ENCODE data around the gene LSS. TPM values are rescaled to one million over a fixed set of nuclear protein-coding genes. Genes with fewer than 3 reads are reported as not detected.

The LSS gene
- total RNA-seq, 1 experiment from 2014 or later = 130 TPM

DNA sequence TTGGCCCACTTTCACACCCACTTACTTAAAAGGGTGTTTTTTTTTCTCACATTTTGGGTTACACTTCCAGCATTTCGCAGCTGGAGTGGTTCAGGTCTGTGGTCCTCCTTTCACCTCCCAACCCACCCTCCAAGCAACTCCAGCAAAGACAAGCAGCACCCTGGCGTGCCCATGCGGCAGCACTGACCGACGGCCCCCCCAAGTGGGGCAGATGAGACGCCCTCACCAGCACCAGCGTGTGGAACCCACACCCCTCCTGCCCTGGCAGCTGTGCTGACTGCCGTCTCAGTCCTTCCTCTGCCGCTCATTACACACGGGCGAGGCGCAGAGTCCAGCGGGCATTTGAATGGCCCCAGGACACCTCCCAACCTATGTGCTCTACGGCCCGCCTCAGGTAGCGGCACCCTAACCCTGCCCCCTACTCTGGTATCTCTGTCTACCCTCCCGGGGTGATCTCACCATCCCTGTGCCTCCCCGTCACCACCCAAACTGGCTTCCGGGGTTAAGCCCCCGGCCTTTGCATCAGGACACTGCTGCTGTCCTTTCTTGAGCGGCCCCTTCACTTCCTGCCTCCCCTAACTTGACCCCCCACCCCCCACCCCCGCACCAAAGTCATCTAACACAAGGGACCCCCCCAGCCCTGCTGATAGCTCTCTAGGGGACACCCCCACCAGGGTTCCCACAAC lies 10.9 kb downstream of the LSS start:
- H3K9me3 ChIP-seq (ENCODE audit: low read depth, low read length, poor library complexity, severe bottlenecking) = no peaks in the 10 kb centered on the region
- H3K4me1 ChIP-seq (ENCODE audit: insufficient read depth, low read length, poor library complexity, severe bottlenecking) = no peaks in the 10 kb centered on the region
- POLR2A ChIA-PET (ENCODE audit: low non-redundant PET) = interaction anchor here (0.7 kb wide), 1 partner anchor 105 kb away, joined by 11 read pairs; no protein-coding TSS in a partner anchor
- no peak overlapping the region for H3K4me3 ChIP-seq (ENCODE audit: low read depth, low read length, poor library complexity, severe bottlenecking)
- CTCF ChIA-PET = no interaction called here
- H3K27ac ChIP-seq (ENCODE audit: low read depth, low read length, poor library complexity, severe bottlenecking) = no peak overlapping the region
- intact Hi-C loops (cut with micrococcal nuclease; ENCODE audit: unreplicated experiment) = no loop called here
- H3K27me3 ChIP-seq (replicated peaks; ENCODE audit: insufficient read depth, low read depth, low read length, poor library complexity) = no peaks in the 10 kb centered on the region
- no peak for DNase-seq (ENCODE audit: low spot score)
- BruUV-seq (replicated peaks) = TSS peak; percentile 6
- TF ChIP-seq, protein P1, sequence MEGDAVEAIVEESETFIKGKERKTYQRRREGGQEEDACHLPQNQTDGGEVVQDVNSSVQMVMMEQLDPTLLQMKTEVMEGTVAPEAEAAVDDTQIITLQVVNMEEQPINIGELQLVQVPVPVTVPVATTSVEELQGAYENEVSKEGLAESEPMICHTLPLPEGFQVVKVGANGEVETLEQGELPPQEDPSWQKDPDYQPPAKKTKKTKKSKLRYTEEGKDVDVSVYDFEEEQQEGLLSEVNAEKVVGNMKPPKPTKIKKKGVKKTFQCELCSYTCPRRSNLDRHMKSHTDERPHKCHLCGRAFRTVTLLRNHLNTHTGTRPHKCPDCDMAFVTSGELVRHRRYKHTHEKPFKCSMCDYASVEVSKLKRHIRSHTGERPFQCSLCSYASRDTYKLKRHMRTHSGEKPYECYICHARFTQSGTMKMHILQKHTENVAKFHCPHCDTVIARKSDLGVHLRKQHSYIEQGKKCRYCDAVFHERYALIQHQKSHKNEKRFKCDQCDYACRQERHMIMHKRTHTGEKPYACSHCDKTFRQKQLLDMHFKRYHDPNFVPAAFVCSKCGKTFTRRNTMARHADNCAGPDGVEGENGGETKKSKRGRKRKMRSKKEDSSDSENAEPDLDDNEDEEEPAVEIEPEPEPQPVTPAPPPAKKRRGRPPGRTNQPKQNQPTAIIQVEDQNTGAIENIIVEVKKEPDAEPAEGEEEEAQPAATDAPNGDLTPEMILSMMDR (conservative IDR thresholded peaks at IDR 0.05; ENCODE audit: low read depth, low read length) = no peak
- TF ChIP-seq EZH2 (IDR thresholded peaks at IDR 0.05; ENCODE audit: borderline replicate concordance, low read depth, low read length, poor library complexity, severe bottlenecking) = no peak
- peaks cover 66% of the 10 kb centered on the region for H3K36me3 ChIP-seq (ENCODE audit: insufficient read depth, low read length, poor library complexity, severe bottlenecking)

DNA sequence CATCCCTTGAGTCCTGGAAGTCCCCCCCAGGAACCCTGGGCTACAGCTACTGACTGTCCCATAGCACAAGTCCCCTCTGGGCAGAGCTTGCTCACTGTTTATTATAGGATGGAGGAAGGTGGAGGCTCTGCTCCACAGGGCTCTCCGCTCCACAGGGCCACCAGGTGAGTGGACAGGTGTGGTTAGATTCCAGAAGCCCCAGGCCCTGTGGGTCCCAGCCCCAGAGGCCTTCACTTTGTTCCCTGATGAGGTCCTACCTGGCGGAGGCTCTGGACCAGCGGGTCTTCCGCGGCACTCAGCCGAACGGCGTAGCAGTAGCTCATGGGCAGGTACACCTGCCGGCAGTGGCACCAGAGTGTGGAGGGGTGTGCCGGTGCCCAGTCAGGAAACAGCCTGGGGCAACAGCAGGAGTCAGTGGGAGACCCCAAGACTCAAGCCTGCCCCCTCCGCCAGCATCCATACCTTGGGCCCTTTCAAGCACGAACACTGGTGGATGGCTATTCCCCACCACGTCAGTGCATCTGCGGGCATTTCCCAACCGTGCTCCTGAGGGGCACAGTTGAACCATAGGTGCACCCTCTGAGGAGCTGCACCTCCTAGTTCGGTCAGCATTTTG lies 12.3 kb downstream of the LSS start:
- no peaks in the 10 kb centered on the region for H3K4me1 ChIP-seq (ENCODE audit: insufficient read depth, low read length, poor library complexity, severe bottlenecking)
- TF ChIP-seq, protein P1 (conservative IDR thresholded peaks at IDR 0.05; ENCODE audit: low read depth, low read length) = no peak
- no peak for TF ChIP-seq EZH2 (IDR thresholded peaks at IDR 0.05; ENCODE audit: borderline replicate concordance, low read depth, low read length, poor library complexity, severe bottlenecking)
- BruUV-seq (replicated peaks) = no TSS peak
- ChIA-PET POLR2A (ENCODE audit: low non-redundant PET) (no interaction called here), CTCF (no interaction called here)
- no peak overlapping the region for H3K27ac ChIP-seq (ENCODE audit: low read depth, low read length, poor library complexity, severe bottlenecking)
- H3K4me3 ChIP-seq (ENCODE audit: low read depth, low read length, poor library complexity, severe bottlenecking) = no peak overlapping the region
- no peaks in the 10 kb centered on the region for H3K27me3 ChIP-seq (replicated peaks; ENCODE audit: insufficient read depth, low read depth, low read length, poor library complexity)
- DNase-seq (ENCODE audit: low spot score) = no peak
- intact Hi-C loops (cut with micrococcal nuclease; ENCODE audit: unreplicated experiment) = no loop called here
- peaks cover 58% of the 10 kb centered on the region for H3K36me3 ChIP-seq (ENCODE audit: insufficient read depth, low read length, poor library complexity, severe bottlenecking)
- H3K9me3 ChIP-seq (ENCODE audit: low read depth, low read length, poor library complexity, severe bottlenecking) = no peaks in the 10 kb centered on the region

DNA sequence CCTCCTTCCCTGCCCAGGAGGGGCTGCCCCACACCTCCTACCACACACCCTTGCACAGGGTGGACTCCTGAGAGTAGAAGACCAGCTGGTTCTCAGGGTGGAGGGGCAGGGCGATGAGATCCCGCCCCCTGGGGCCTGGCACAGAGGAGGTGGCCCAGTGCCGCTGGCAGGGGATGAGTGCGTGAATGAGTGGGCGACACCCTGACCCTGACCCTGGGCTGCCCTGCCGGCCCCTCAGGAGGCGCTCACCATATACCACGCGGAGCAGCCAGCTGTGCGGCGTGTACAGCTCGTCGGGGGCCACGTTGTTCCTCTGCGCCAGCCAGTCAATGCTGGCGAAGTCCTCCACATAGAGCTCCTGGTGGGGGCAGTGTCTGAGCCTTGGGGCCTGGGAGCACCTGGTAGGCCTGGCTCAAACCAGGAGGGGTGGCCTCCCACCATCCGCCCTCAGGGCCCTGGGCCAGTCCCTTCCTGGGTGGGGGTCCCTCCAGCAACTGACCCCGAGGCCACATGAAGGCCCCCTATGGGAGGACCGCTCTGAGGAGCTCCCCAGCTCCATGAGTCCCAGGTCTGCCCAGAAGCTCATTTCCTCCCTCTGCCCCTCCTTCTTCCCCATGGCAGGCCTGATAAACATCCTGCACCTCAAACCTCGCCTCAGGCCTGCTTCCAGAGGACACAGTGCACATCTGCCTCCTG lies 13.0 kb downstream of the LSS start:
- DNase-seq (ENCODE audit: low spot score) = no peak
- no TSS peak for BruUV-seq (replicated peaks)

More for the DNA sequence above, 13.0 kb downstream of the LSS start:
- CTCF ChIA-PET = interaction anchor here (0.6 kb wide), 1 partner anchor 1269 kb away, joined by 4 read pairs; no protein-coding TSS in a partner anchor
- no peak for TF ChIP-seq EZH2 (IDR thresholded peaks at IDR 0.05; ENCODE audit: borderline replicate concordance, low read depth, low read length, poor library complexity, severe bottlenecking)
- TF ChIP-seq, protein P1 (conservative IDR thresholded peaks at IDR 0.05; ENCODE audit: low read depth, low read length) = no peak
- Histone ChIP-seq H3K27me3 (replicated peaks; ENCODE audit: insufficient read depth, low read depth, low read length, poor library complexity) (no peaks in the 10 kb centered on the region), H3K4me3 (ENCODE audit: low read depth, low read length, poor library complexity, severe bottlenecking) (no peak overlapping the region), H3K36me3 (ENCODE audit: insufficient read depth, low read length, poor library complexity, severe bottlenecking) (peaks cover 55% of the 10 kb centered on the region), H3K9me3 (ENCODE audit: low read depth, low read length, poor library complexity, severe bottlenecking) (no peaks in the 10 kb centered on the region), H3K4me1 (ENCODE audit: insufficient read depth, low read length, poor library complexity, severe bottlenecking) (no peaks in the 10 kb centered on the region), H3K27ac (ENCODE audit: low read depth, low read length, poor library complexity, severe bottlenecking) (no peak overlapping the region)
- POLR2A ChIA-PET (ENCODE audit: low non-redundant PET) = no interaction called here
- intact Hi-C loops (cut with micrococcal nuclease; ENCODE audit: unreplicated experiment) = no loop called here
